Measurements from ENCODE around the gene GON4L.
A peak's percentile ranks its signal among the peaks of the same experiment; 100 is the strongest.
"Not testable (repeated sequence)": the region's sequence is repeated elsewhere in the genome, so short reads cannot be mapped to it uniquely, and the experiment has no call there.

GON4L gene

GRCh38 chr1:155867766-155868165 is 10.8 kb upstream of the GON4L start:
- no peak for DNase-seq

GRCh38 chr1:155864393-155864792 is 7.4 kb upstream of the GON4L start:
- DNase-seq = peak; percentile 44

GRCh38 chr1:155861896-155862295 is 4.9 kb upstream of the GON4L start:
- DNase-seq = no peak

- DNase-seq = no peak
Observed at GRCh38 chr1:155860970-155861510, 4.0 kb upstream of the GON4L start.

- peak; percentile 82 for DNase-seq
Observed at GRCh38 chr1:155859881-155860871, 3.2 kb upstream of the GON4L start.

- DNase-seq = peak; percentile 97
Observed at GRCh38 chr1:155859234-155859829, 2.3 kb upstream of the GON4L start, which contains the start of gene SYT11. Gene SYT11 (plus strand): TSS chr1:155859567. CDS start chr1:155859762, 195 bp downstream.

GRCh38 chr1:155858800-155859233 is 1.8 kb upstream of the GON4L start:
- DNase-seq = no peak

GRCh38 chr1:155856257-155856974 is 598 bp downstream of the GON4L start:
- no peak for DNase-seq

- DNase-seq = no peak
Observed at GRCh38 chr1:155850345-155850744, 6.7 kb downstream of the GON4L start.

GRCh38 chr1:155847823-155848529 is 9.0 kb downstream of the GON4L start:
- no peak for DNase-seq

- DNase-seq = no peak
Observed at GRCh38 chr1:155844860-155845421, 12.1 kb downstream of the GON4L start.

GRCh38 chr1:155840386-155840785 is 16.6 kb downstream of the GON4L start:
- DNase-seq = no peak

- DNase-seq = no peak
Observed at GRCh38 chr1:155835548-155835947, 21.5 kb downstream of the GON4L start.

- not testable (repeated sequence) for DNase-seq
Observed at GRCh38 chr1:155834927-155835399, 22.1 kb downstream of the GON4L start.

- peak; percentile 51 for DNase-seq
Observed at GRCh38 chr1:155834296-155834926, 22.6 kb downstream of the GON4L start.

GRCh38 chr1:155833665-155834295 is 23.2 kb downstream of the GON4L start:
- DNase-seq = no peak

GRCh38 chr1:155831279-155831976 is 25.6 kb downstream of the GON4L start:
- no peak for DNase-seq

GRCh38 chr1:155827450-155827849 is 29.6 kb downstream of the GON4L start:
- DNase-seq = no peak

GRCh38 chr1:155816351-155816750 is 40.7 kb downstream of the GON4L start:
- no peak for DNase-seq

GRCh38 chr1:155813672-155814071 is 43.3 kb downstream of the GON4L start:
- no peak for DNase-seq

Measured in fibroblast of upper back skin (primary cell).